ACC112 (cell line): Measurements from ENCODE around the gene PABPC4L.
"Not testable (repeated sequence)": the region's sequence is repeated elsewhere in the genome, so short reads cannot be mapped to it uniquely, and the experiment has no call there.

ENCODE experiments used
- H2AFZ ChIP-seq: fragments of 200-600 bp; sonication (generic); one replicate; pipeline ENCODE4 v1.6.0; 2017; ENCODE audit warnings: antibody characterized with exemption, low read length; ENCODE audit not compliant: unreplicated experiment
- H3K27ac ChIP-seq: fragments of 200-600 bp; sonication (generic); 2 replicates; pipeline ENCODE4 v1.5.1; 2014; ENCODE audit warnings: low read depth, mild to moderate bottlenecking, antibody characterized with exemption, low read length, moderate library complexity
- H3K27me3 ChIP-seq: fragments of 200-600 bp; sonication (generic); 2 replicates; pipeline ENCODE4 v1.6.1; 2014; ENCODE audit warnings: mild to moderate bottlenecking, antibody characterized with exemption, low read length, moderate library complexity, mixed read lengths; ENCODE audit not compliant: insufficient read depth
- H3K36me3 ChIP-seq: fragments of 200-600 bp; sonication (generic); 2 replicates; pipeline ENCODE4 v1.6.1; 2016; ENCODE audit warnings: mild to moderate bottlenecking, antibody characterized with exemption, low read length, moderate library complexity, mixed read lengths; ENCODE audit not compliant: insufficient read depth
- H3K4me1 ChIP-seq: fragments of 200-600 bp; sonication (generic); one replicate; pipeline ENCODE4 v1.6.1; 2016; ENCODE audit warnings: low read length, mixed read lengths; ENCODE audit not compliant: insufficient read depth, unreplicated experiment, control insufficient read depth
- H3K4me3 ChIP-seq: fragments of 200-600 bp; sonication (generic); 2 replicates; pipeline ENCODE4 v1.5.1; 2014; ENCODE audit warnings: mild to moderate bottlenecking, low read depth, low read length
- H3K79me2 ChIP-seq: fragments of 200-600 bp; sonication (generic); one replicate; pipeline ENCODE4 v1.6.0; 2016; ENCODE audit warnings: low read length; ENCODE audit not compliant: control insufficient read depth, unreplicated experiment, insufficient read depth

PABPC4L gene

DNA sequence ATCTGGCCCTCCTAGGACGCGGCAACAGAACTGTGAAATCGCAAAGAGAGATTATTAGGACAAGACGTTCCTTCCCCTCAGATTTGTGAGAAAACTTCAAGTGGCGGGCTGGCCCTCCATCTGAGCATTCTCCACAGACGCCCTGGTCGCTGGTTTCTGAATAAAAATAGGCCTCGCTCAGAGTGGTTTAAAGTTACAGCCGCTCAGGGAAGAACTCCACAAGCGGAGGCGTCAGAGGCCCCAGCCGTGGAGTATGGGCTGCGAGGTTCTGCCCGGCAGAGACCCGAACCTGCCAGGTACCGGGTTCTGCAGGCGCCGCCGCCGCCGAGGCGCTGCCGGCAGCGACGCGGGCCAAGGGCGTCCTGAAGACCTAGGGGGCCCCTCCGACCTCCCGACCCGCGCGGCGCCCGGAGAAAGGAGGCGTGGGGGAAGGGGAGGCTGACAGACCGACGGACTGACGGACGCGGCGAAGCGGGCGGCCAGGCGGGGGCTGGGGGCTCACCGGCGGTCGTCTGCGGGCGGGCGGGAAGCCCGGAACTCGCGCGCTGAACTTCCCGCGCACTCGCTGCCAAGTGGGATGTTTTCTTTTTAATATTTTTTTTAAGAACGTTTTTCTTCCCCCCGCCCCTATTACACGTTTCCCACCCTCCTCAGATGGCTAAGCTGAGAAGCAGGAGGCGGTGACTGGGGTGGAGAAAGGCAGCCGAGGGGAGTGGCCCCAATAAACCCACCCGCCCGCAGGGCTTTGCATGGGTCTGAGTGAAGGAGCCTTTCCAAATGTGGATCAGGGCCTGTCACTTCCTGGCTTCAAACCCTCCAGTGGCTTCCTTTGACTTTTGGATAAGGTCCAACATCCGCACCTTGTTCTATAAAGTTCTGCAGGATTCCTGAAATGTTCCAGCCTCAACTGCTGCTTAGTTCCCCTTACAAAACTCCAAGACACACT is at the start of gene PABPC4L:
TSS of gene PABPC4L (minus strand) at position 574 of the 946 bp plus-strand sequence. CDS start 770 bp downstream, outside the sequence.
- Histone ChIP-seq H3K36me3 (no peaks in the 10 kb centered on the region), H3K27me3 (peaks cover 6% of the 10 kb centered on the region; the same call in 1 of the 2 replicates), H3K4me1 (no peaks in the 10 kb centered on the region), H3K27ac (no peak within 1 kb of the TSS), H3K79me2 (no peaks in the 10 kb centered on the region), H3K4me3 (peak within 1 kb of the TSS; percentile 62), H2AFZ (peak within 1 kb of the TSS; percentile 23)

GRCh38 chr4:134251322-134251721 is 49.7 kb upstream of the PABPC4L start:
- H2AFZ ChIP-seq: no peak overlapping the region
- no peaks in the 10 kb centered on the region for H3K36me3 ChIP-seq
- H3K4me1 ChIP-seq: no peaks in the 10 kb centered on the region
- H3K4me3 ChIP-seq: no peak overlapping the region
- H3K27me3 ChIP-seq: no peaks in the 10 kb centered on the region
- H3K79me2 ChIP-seq: no peaks in the 10 kb centered on the region
- no peak overlapping the region for H3K27ac ChIP-seq

- no peaks in the 10 kb centered on the region for H3K4me1 ChIP-seq
- no peaks in the 10 kb centered on the region for H3K79me2 ChIP-seq
- no peak overlapping the region for H3K4me3 ChIP-seq
- no peak overlapping the region for H3K27ac ChIP-seq
- H3K27me3 ChIP-seq: no peaks in the 10 kb centered on the region
- no peak overlapping the region for H2AFZ ChIP-seq
- no peaks in the 10 kb centered on the region for H3K36me3 ChIP-seq
Measured at GRCh38 chr4:134243742-134244713, 42.4 kb upstream of the PABPC4L start.

- Histone ChIP-seq H2AFZ (no peak overlapping the region), H3K27ac (no peak overlapping the region), H3K4me1 (no peaks in the 10 kb centered on the region), H3K79me2 (no peaks in the 10 kb centered on the region), H3K36me3 (no peaks in the 10 kb centered on the region), H3K4me3 (no peak overlapping the region), H3K27me3 (no peaks in the 10 kb centered on the region)
Measured at GRCh38 chr4:134219043-134219442, 17.5 kb upstream of the PABPC4L start.

DNA sequence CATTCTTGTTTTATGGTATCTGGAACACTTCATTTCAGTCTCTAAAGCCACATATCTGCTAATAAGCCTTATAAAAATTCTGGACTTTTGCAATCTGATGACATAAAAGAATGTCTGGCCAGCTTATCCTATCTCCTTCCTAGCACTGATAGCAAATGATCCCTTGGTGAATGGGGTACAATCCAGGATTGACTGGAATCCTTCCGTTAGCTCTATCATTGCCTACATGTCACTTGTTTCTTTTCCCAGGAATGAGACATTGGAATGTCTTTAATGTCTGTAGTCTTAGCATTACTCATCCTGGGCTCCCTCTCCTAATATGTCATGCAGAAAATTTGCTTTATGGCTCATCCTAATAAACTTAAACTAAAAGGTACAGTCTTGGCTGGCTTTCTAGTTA is 14.8 kb upstream of the PABPC4L start:
- H2AFZ ChIP-seq: no peak overlapping the region

GRCh38 chr4:134215620-134216344 is 14.2 kb upstream of the PABPC4L start:
- H3K36me3 ChIP-seq: no peaks in the 10 kb centered on the region
- no peaks in the 10 kb centered on the region for H3K79me2 ChIP-seq
- no peak overlapping the region for H3K4me3 ChIP-seq
- no peak overlapping the region for H3K27ac ChIP-seq
- H3K4me1 ChIP-seq: no peaks in the 10 kb centered on the region
- H2AFZ ChIP-seq: no peak overlapping the region
- H3K27me3 ChIP-seq: no peaks in the 10 kb centered on the region

More for the DNA sequence above, 14.8 kb upstream of the PABPC4L start:
- Histone ChIP-seq H3K27me3 (no peaks in the 10 kb centered on the region), H3K4me3 (no peak overlapping the region), H3K27ac (no peak overlapping the region), H3K4me1 (no peaks in the 10 kb centered on the region), H3K36me3 (no peaks in the 10 kb centered on the region), H3K79me2 (no peaks in the 10 kb centered on the region)

GRCh38 chr4:134207955-134208354 is 6.4 kb upstream of the PABPC4L start:
- not testable (repeated sequence) for H3K27ac ChIP-seq, H3K79me2 ChIP-seq, H3K36me3 ChIP-seq, H3K4me1 ChIP-seq, H2AFZ ChIP-seq, H3K4me3 ChIP-seq, H3K27me3 ChIP-seq

- H3K79me2 ChIP-seq: no peaks in the 10 kb centered on the region
- peaks cover 6% of the 10 kb centered on the region; the same call in 1 of the 2 replicates for H3K27me3 ChIP-seq
- no peaks in the 10 kb centered on the region for H3K36me3 ChIP-seq
- H2AFZ ChIP-seq: no peak overlapping the region
- no peak overlapping the region; the same call in 1 of the 2 replicates for H3K4me3 ChIP-seq
- no peak overlapping the region for H3K27ac ChIP-seq
- H3K4me1 ChIP-seq: no peaks in the 10 kb centered on the region
Measured at GRCh38 chr4:134202166-134202956, 772 bp upstream of the PABPC4L start.

GRCh38 chr4:134200811-134201215 is 776 bp downstream of the PABPC4L start:
- H3K36me3 ChIP-seq: no peaks in the 10 kb centered on the region
- H3K27ac ChIP-seq: no peak overlapping the region
- no peak overlapping the region for H2AFZ ChIP-seq
- H3K27me3 ChIP-seq: peaks cover 6% of the 10 kb centered on the region; the same call in 1 of the 2 replicates
- H3K4me1 ChIP-seq: no peaks in the 10 kb centered on the region
- peak overlapping the region; percentile 62; the same call in 1 of the 2 replicates for H3K4me3 ChIP-seq
- no peaks in the 10 kb centered on the region for H3K79me2 ChIP-seq
